Neuronal stem cell (in vitro differentiated cells): ENCODE measurements around the gene CAPZB.

Experiments used
- DNase-seq: peaks from one replicate; pipeline ENCODE4 v3.0.0-alpha.2; 2013; ENCODE audit warnings: low spot score
- H2AFZ ChIP-seq: one replicate; pipeline ENCODE4 v1.6.1; 2013; ENCODE audit warnings: mild to moderate bottlenecking, low read length, inconsistent platforms
- H2AK5ac ChIP-seq: 2 replicates; pipeline ENCODE4 v1.6.1; 2013; ENCODE audit warnings: low read depth, mild to moderate bottlenecking, inconsistent platforms, low read length, moderate library complexity, mixed read lengths
- H2BK120ac ChIP-seq: 2 replicates; pipeline ENCODE4 v1.6.1; 2013; ENCODE audit warnings: low read depth, mild to moderate bottlenecking, inconsistent platforms, low read length, moderate library complexity, mixed read lengths
- H2BK12ac ChIP-seq: one replicate; pipeline ENCODE4 v1.6.1; 2013; ENCODE audit warnings: low read length, inconsistent platforms
- H2BK15ac ChIP-seq: 2 replicates; pipeline ENCODE4 v1.6.1; 2013; ENCODE audit warnings: mild to moderate bottlenecking, low read length, inconsistent platforms, mixed read lengths
- H2BK5ac ChIP-seq: one replicate; pipeline ENCODE4 v1.6.1; 2013; ENCODE audit warnings: inconsistent platforms, mild to moderate bottlenecking, low read length, moderate library complexity
- H3K14ac ChIP-seq: one replicate; pipeline ENCODE4 v1.6.1; 2013; ENCODE audit warnings: low read length, inconsistent platforms
- H3K18ac ChIP-seq: 2 replicates; pipeline ENCODE4 v1.6.1; 2013; ENCODE audit warnings: low read length, inconsistent platforms
- H3K23ac ChIP-seq: 2 replicates; pipeline ENCODE4 v1.6.1; 2013; ENCODE audit warnings: low read depth, mild to moderate bottlenecking, mixed read lengths, low read length, inconsistent platforms; ENCODE audit not compliant: poor library complexity
- H3K27ac ChIP-seq: replicated peaks from 3 replicates; pipeline ENCODE4 v1.5.1; 2013; ENCODE audit warnings: low read length, inconsistent platforms
- H3K27me3 ChIP-seq, 3 experiments: 2 replicates each; pipeline ENCODE4 v1.6.1; 2013; ENCODE audit warnings: low read length in 3 of 3, mild to moderate bottlenecking in 2 of 3, inconsistent platforms in 1 of 3, low read depth in 1 of 3, mixed read lengths in 1 of 3, moderate library complexity in 1 of 3; ENCODE audit not compliant: control insufficient read depth in 3 of 3, insufficient read depth in 3 of 3
- H3K36me3 ChIP-seq, 2 donors: replicated peaks in 1 of 2; 2 replicates each; pipeline ENCODE4 v1.6.1; 2013; ENCODE audit warnings: low read length in 2 of 2; ENCODE audit not compliant: control insufficient read depth in 2 of 2, insufficient read depth in 2 of 2
- H3K4ac ChIP-seq: 2 replicates; pipeline ENCODE4 v1.6.1; 2013; ENCODE audit warnings: inconsistent platforms, mild to moderate bottlenecking, low read length, moderate library complexity
- H3K4me1 ChIP-seq, 2 donors: 1 replicate in 1 of 2; 2 replicates in 1 of 2; pipeline ENCODE4 v1.6.1; 2013; ENCODE audit warnings: low read length in 2 of 2, low read depth in 1 of 2; ENCODE audit not compliant: control insufficient read depth in 2 of 2, insufficient read depth in 1 of 2
- H3K4me2 ChIP-seq: one replicate; pipeline ENCODE4 v1.6.1; 2013; ENCODE audit warnings: mild to moderate bottlenecking, low read length, inconsistent platforms; ENCODE audit not compliant: insufficient read depth, poor library complexity, severe bottlenecking
- H3K4me3 ChIP-seq, 2 donors: 2 replicates each; pipeline ENCODE4 v1.5.1; 2013; ENCODE audit warnings: low read length in 2 of 2, mild to moderate bottlenecking in 2 of 2, inconsistent platforms in 1 of 2, moderate library complexity in 1 of 2
- H3K79me1 ChIP-seq: one replicate; pipeline ENCODE4 v1.6.1; 2013; ENCODE audit warnings: low read depth, mild to moderate bottlenecking, inconsistent platforms, low read length, moderate library complexity
- H3K9ac ChIP-seq: one replicate; pipeline ENCODE4 v1.6.1; 2013; ENCODE audit warnings: mild to moderate bottlenecking, low read depth, low read length, inconsistent platforms; ENCODE audit not compliant: poor library complexity
- H3K9me3 ChIP-seq, 2 donors: replicated peaks in 1 of 2; 2 replicates each; pipeline versions ENCODE3 to v1.6.1; 2013; ENCODE audit warnings: low read length in 2 of 2, mild to moderate bottlenecking in 2 of 2, inconsistent platforms in 1 of 2, low read depth in 1 of 2, mixed read lengths in 1 of 2, moderate library complexity in 1 of 2; ENCODE audit not compliant: control insufficient read depth in 2 of 2, insufficient read depth in 1 of 2
- H4K8ac ChIP-seq: one replicate; pipeline ENCODE4 v1.6.1; 2013; ENCODE audit warnings: low read depth, mild to moderate bottlenecking, inconsistent platforms, low read length, moderate library complexity
- H4K91ac ChIP-seq: one replicate; pipeline ENCODE4 v1.6.1; 2013; ENCODE audit warnings: low read length, low read depth, mild to moderate bottlenecking, inconsistent platforms; ENCODE audit not compliant: poor library complexity
- WGBS, 2 donors: extraction: QIAGEN DNeasy Blood & Tissue Kit; methylation state at CpG; one replicate each; pipeline ENCODE4 v1.1.7; 2013; ENCODE audit warnings: missing lambda C conversion rate in 2 of 2, mixed read lengths in 1 of 2; ENCODE audit not compliant: insufficient read length in 2 of 2, insufficient replicate concordance in 1 of 2; ENCODE audit errors: extremely low coverage in 2 of 2; 5-methylcytosine and 5-hydroxymethylcytosine counted together

Gene CAPZB

GRCh38 chr1:19337289-19337688 is 148.1 kb downstream of the CAPZB start:
- H2BK12ac ChIP-seq, result no peak overlapping the region

GRCh38 chr1:19336543-19336942 is 148.8 kb downstream of the CAPZB start:
- no peak overlapping the region for H2AFZ ChIP-seq
- no peak overlapping the region for H3K14ac ChIP-seq
- no peak overlapping the region for H3K4me2 ChIP-seq
- no peak for DNase-seq
- peaks cover 5 to 30% of the 10 kb centered on the region in 2 donors for H3K36me3 ChIP-seq
- H2BK5ac ChIP-seq, result no peak overlapping the region
- no peak overlapping the region for H2AK5ac ChIP-seq
- H2BK120ac ChIP-seq, result no peak overlapping the region
- no peak overlapping the region for H4K8ac ChIP-seq
- no peak overlapping the region for H3K23ac ChIP-seq
- H3K4ac ChIP-seq, result no peak overlapping the region
- H2BK15ac ChIP-seq, result no peak overlapping the region
- no CpG with 5 or more reads among the region's 7 CpGs for WGBS, 2 donors
- no peak overlapping the region for H2BK12ac ChIP-seq
- no peak overlapping the region for H3K9ac ChIP-seq
- H3K27ac ChIP-seq, result no peak overlapping the region
- peaks cover 2 to 12% of the 10 kb centered on the region in 2 donors for H3K4me1 ChIP-seq
- H3K27me3 ChIP-seq, result no peaks in the 10 kb centered on the region
- no peak overlapping the region for H4K91ac ChIP-seq
- no peak overlapping the region for H3K18ac ChIP-seq
- peaks cover 0 to 1% of the 10 kb centered on the region in 2 donors for H3K9me3 ChIP-seq
- H3K4me3 ChIP-seq, result no peak overlapping the region
- H3K79me1 ChIP-seq, result no peaks in the 10 kb centered on the region

More at GRCh38 chr1:19337289-19337688, 148.1 kb downstream of the CAPZB start:
- no CpG with 5 or more reads among the region's 4 CpGs for WGBS, 2 donors
- Histone ChIP-seq H2BK15ac (no peak overlapping the region), H3K4me1 (peaks cover 2 to 12% of the 10 kb centered on the region in 2 donors), H2AK5ac (no peak overlapping the region), H3K27me3 (no peaks in the 10 kb centered on the region), H3K18ac (no peak overlapping the region), H3K4ac (no peak overlapping the region), H3K4me2 (no peak overlapping the region), H4K8ac (no peak overlapping the region), H3K9me3 (peaks cover 0 to 1% of the 10 kb centered on the region in 2 donors), H2BK5ac (no peak overlapping the region), H3K23ac (no peak overlapping the region), H3K9ac (no peak overlapping the region), H2AFZ (no peak overlapping the region), H2BK120ac (no peak overlapping the region), H3K27ac (no peak overlapping the region), H3K79me1 (no peaks in the 10 kb centered on the region), H3K14ac (no peak overlapping the region), H4K91ac (no peak overlapping the region), H3K4me3 (no peak overlapping the region), H3K36me3 (peaks cover 5 to 34% of the 10 kb centered on the region in 2 donors)
- DNase-seq, result no peak

- Histone ChIP-seq H3K14ac (no peak overlapping the region), H4K91ac (no peak overlapping the region), H3K79me1 (no peaks in the 10 kb centered on the region), H2AK5ac (no peak overlapping the region), H3K18ac (no peak overlapping the region), H3K9ac (no peak overlapping the region), H2AFZ (no peak overlapping the region), H3K4me3 (no peak overlapping the region), H3K36me3 (peaks cover 0 to 25% of the 10 kb centered on the region in 2 donors), H2BK15ac (no peak overlapping the region), H2BK12ac (no peak overlapping the region), H3K4me2 (no peak overlapping the region), H3K4me1 (peaks cover 0 to 4% of the 10 kb centered on the region in 2 donors), H3K27ac (no peak overlapping the region), H2BK120ac (no peak overlapping the region), H3K27me3 (no peaks in the 10 kb centered on the region), H3K4ac (no peak overlapping the region), H4K8ac (no peak overlapping the region), H2BK5ac (no peak overlapping the region), H3K23ac (peak overlapping the region; percentile 29), H3K9me3 (peaks cover 0 to 3% of the 10 kb centered on the region in 2 donors)
- no peak for DNase-seq
- WGBS, 2 donors, result no CpG with 5 or more reads among the region's 9 CpGs
Measured at GRCh38 chr1:19333587-19334354, 151.6 kb downstream of the CAPZB start.

GRCh38 chr1:19332832-19333231 is 152.5 kb downstream of the CAPZB start:
- Histone ChIP-seq H2AFZ (no peak overlapping the region), H2BK120ac (no peak overlapping the region), H3K18ac (no peak overlapping the region), H2BK15ac (no peak overlapping the region), H3K4ac (no peak overlapping the region), H3K14ac (no peak overlapping the region), H4K8ac (no peak overlapping the region), H3K36me3 (peaks cover under 1 to 28% of the 10 kb centered on the region in 2 donors), H3K9me3 (peaks cover 0 to 3% of the 10 kb centered on the region in 2 donors), H3K23ac (no peak overlapping the region), H2BK5ac (no peak overlapping the region), H2AK5ac (no peak overlapping the region), H3K4me3 (peak overlapping the region in 1 of 2 donors; percentile 26), H3K79me1 (no peaks in the 10 kb centered on the region), H3K4me1 (no peaks in the 10 kb centered on the region), H3K27me3 (no peaks in the 10 kb centered on the region), H3K4me2 (no peak overlapping the region), H4K91ac (no peak overlapping the region), H2BK12ac (no peak overlapping the region), H3K9ac (no peak overlapping the region), H3K27ac (no peak overlapping the region)
- WGBS, 2 donors, result no CpG with 5 or more reads among the region's 12 CpGs
- DNase-seq, result no peak
